K562 (cell line): ENCODE measurements around the gene FHIT. TPM values are rescaled to one million over a fixed set of nuclear protein-coding genes. Genes with fewer than 3 reads are reported as not detected.

ENCODE experiments used
- ATAC-seq: fragments of 200-7000 bp; cut with Tn5 transposase; 3 replicates; pipeline ENCODE4 v1.9.1; 2020; ENCODE audit warnings: moderate library complexity
- BruUV-seq: library from RNA; stranded (reverse); fragments of 400-500 nt; replicated peaks from 2 replicates; lab custom pipeline; 2021; lab: Mats Ljungman, UMichigan
- CTCF ChIA-PET: fragments of 300-600 bp; formaldehyde crosslinking; extraction: SDS; loops from one replicate; lab custom pipeline; 2021; ENCODE audit warnings: low intra/inter-chr PET ratio; lab: Yijun Ruan, JAX
- POLR2A ChIA-PET: fragments of 300-600, 350-650 bp; sonication (Branson Sonifier 250); formaldehyde crosslinking; extraction: SDS; loops from one replicate; lab custom pipeline; 2021; ENCODE audit warnings: antibody characterized with exemption, inconsistent platforms; lab: Yijun Ruan, JAX
- DNase-seq, 4 experiments: peaks; one replicate each; pipeline versions ENCODE4 v3.0.0 to v3.0.0-alpha.2; 2011 to 2018; ENCODE audit warnings: low spot score in 3 of 4, mixed read lengths in 3 of 4; ENCODE audit errors: extremely low read depth in 1 of 4
- FAIRE-seq: peaks from 2 replicates; lab custom pipeline; 2011; peaks lifted over from hg19 to GRCh38; lab: Jason Lieb, UNC
- H2AFZ ChIP-seq: 2 replicates; pipeline ENCODE4 v1.6.0; 2011; ENCODE audit warnings: low read depth, low read length, control low read depth, inconsistent platforms
- H3K27ac ChIP-seq: fragments of 200-600 bp; 3 replicates; pipeline ENCODE4 v1.8.0; 2011; ENCODE audit warnings: low read depth, mild to moderate bottlenecking, control low read depth, inconsistent platforms, low read length, moderate library complexity, mixed read lengths; ENCODE audit errors: extremely low read depth
- H3K27me3 ChIP-seq, 2 experiments: fragments of 300-600 bp in 1 of 2; 2 replicates in 1 of 2; 3 replicates in 1 of 2; pipeline versions ENCODE4 v1.6.0 to v1.8.0; 2011; ENCODE audit warnings: inconsistent platforms in 2 of 2, low read length in 2 of 2, mild to moderate bottlenecking in 1 of 2, mixed read lengths in 1 of 2, moderate library complexity in 1 of 2; ENCODE audit not compliant: control insufficient read depth in 2 of 2, insufficient read depth in 2 of 2
- H3K36me3 ChIP-seq: fragments of 300-600 bp; 3 replicates; pipeline ENCODE4 v1.8.0; 2011; ENCODE audit warnings: mild to moderate bottlenecking, low read length, inconsistent platforms; ENCODE audit not compliant: control insufficient read depth, insufficient read depth
- H3K4me1 ChIP-seq, 2 experiments: fragments of 200-600 bp in 1 of 2; replicated peaks in 1 of 2; 2 replicates in 1 of 2; 3 replicates in 1 of 2; pipeline versions ENCODE4 v1.5.1 to v1.8.0; 2011; ENCODE audit warnings: inconsistent platforms in 2 of 2, low read length in 2 of 2, mild to moderate bottlenecking in 1 of 2, mixed read lengths in 1 of 2, moderate library complexity in 1 of 2; ENCODE audit not compliant: control insufficient read depth in 2 of 2, insufficient read depth in 2 of 2
- H3K4me2 ChIP-seq: 2 replicates; pipeline ENCODE4 v1.6.1; 2011; ENCODE audit warnings: low read length, control low read depth, inconsistent platforms, mixed read lengths; ENCODE audit not compliant: insufficient read depth
- H3K4me3 ChIP-seq: fragments of 200-600 bp; sonication (generic), shearing (Covaris generic); 2 replicates; pipeline ENCODE4 v1.5.1; 2016; ENCODE audit warnings: control low read depth, inconsistent platforms
- H3K79me2 ChIP-seq: fragments of 200-600 bp; 3 replicates; pipeline ENCODE4 v1.8.0; 2011; ENCODE audit warnings: low read length, inconsistent platforms; ENCODE audit not compliant: control insufficient read depth, insufficient read depth
- H3K9ac ChIP-seq, 2 experiments: 2 replicates each; pipeline versions ENCODE4 v1.6.0 to v1.6.1; 2011; ENCODE audit warnings: low read depth in 2 of 2, low read length in 2 of 2, control low read depth in 1 of 2, inconsistent platforms in 1 of 2, mild to moderate bottlenecking in 1 of 2, mixed read lengths in 1 of 2; ENCODE audit not compliant: insufficient read depth in 1 of 2
- H3K9me1 ChIP-seq: one replicate; pipeline ENCODE4 v1.6.0; 2011; ENCODE audit warnings: inconsistent platforms, mild to moderate bottlenecking, low read length, moderate library complexity; ENCODE audit not compliant: control insufficient read depth, insufficient read depth
- H3K9me3 ChIP-seq: replicated peaks from 2 replicates; pipeline ENCODE4 v1.5.1; 2011; ENCODE audit warnings: low read depth, low read length, inconsistent platforms; ENCODE audit not compliant: control insufficient read depth, insufficient read depth
- H4K20me1 ChIP-seq: replicated peaks from 2 replicates; pipeline ENCODE4 v1.6.1; 2011; ENCODE audit warnings: low read length, inconsistent platforms, mixed read lengths; ENCODE audit not compliant: control insufficient read depth, insufficient read depth
- BHLHE40 ChIP-seq: IDR thresholded peaks from 2 replicates; pipeline ENCODE4 v1.6.1; 2011; ENCODE audit warnings: low read length, improper control_type of control experiment
- EP400 ChIP-seq: fragments of 450-650 bp; IDR thresholded peaks from 2 replicates; pipeline ENCODE4 v1.6.1; 2017; ENCODE audit warnings: antibody characterized with exemption, mild to moderate bottlenecking, moderate library complexity
- HOXB6 ChIP-seq: fragments of 250-450 bp; sonication (Bioruptor Pico); IDR thresholded peaks from 2 replicates; pipeline ENCODE4 v1.5.1; 2022; ENCODE audit warnings: mild to moderate bottlenecking, borderline replicate concordance
- KDM1A ChIP-seq, 2 experiments: fragments of 450-650 bp; IDR thresholded peaks; 2 replicates each; pipeline ENCODE4 v1.6.1; 2016; ENCODE audit warnings: mild to moderate bottlenecking in 2 of 2
- KDM4B ChIP-seq, 2 experiments: fragments of 450-650 bp in 1 of 2; sonication (generic) in 1 of 2; IDR thresholded peaks; 2 replicates each; pipeline ENCODE4 v1.6.1; 2016 to 2017; ENCODE audit warnings: borderline replicate concordance in 2 of 2, antibody characterized with exemption in 1 of 2, low read depth in 1 of 2, mild to moderate bottlenecking in 1 of 2
- MEF2A ChIP-seq: IDR thresholded peaks from 2 replicates; pipeline ENCODE4 v1.6.1; 2011; ENCODE audit warnings: low read depth, mild to moderate bottlenecking, low read length, moderate library complexity; ENCODE audit not compliant: control insufficient read depth
- NCOA2 ChIP-seq, 2 experiments: fragments of 450-650 bp; IDR thresholded peaks; 2 replicates each; pipeline ENCODE4 v1.6.1; 2018; ENCODE audit warnings: mild to moderate bottlenecking in 2 of 2, moderate library complexity in 1 of 2; ENCODE audit not compliant: partially characterized antibody in 2 of 2
- PTBP1 ChIP-seq: fragments of 200-400 bp; formaldehyde crosslinking; IDR thresholded peaks from 2 replicates; pipeline ENCODE4 v1.6.1; 2017; ENCODE audit warnings: low read depth, low read length
- RCOR1 ChIP-seq, 2 experiments: IDR thresholded peaks; 2 replicates each; pipeline ENCODE4 v1.6.1; 2012; ENCODE audit warnings: low read depth in 2 of 2, low read length in 2 of 2, borderline replicate concordance in 1 of 2, improper control_type of control experiment in 1 of 2
- SMARCA4 ChIP-seq: fragments of 450-650 bp; IDR thresholded peaks from 2 replicates; pipeline ENCODE4 v1.6.1; 2016
- SMARCC2 ChIP-seq: fragments of 450-650 bp; IDR thresholded peaks from 2 replicates; pipeline ENCODE4 v1.6.1; 2017; ENCODE audit warnings: antibody characterized with exemption, moderate library complexity, mild to moderate bottlenecking, low read depth
- SMARCE1 ChIP-seq: fragments of 450-650 bp; IDR thresholded peaks from 2 replicates; pipeline ENCODE4 v1.7.1; 2016; ENCODE audit warnings: mild to moderate bottlenecking
- SRSF1 ChIP-seq: fragments of 200-400 bp; formaldehyde crosslinking; IDR thresholded peaks from 2 replicates; pipeline ENCODE4 v1.6.1; 2017; ENCODE audit warnings: mild to moderate bottlenecking, low read depth, low read length, moderate library complexity
- TAL1 ChIP-seq: fragments of 450-650 bp; IDR thresholded peaks from 2 replicates; pipeline ENCODE4 v1.6.1; 2016; ENCODE audit warnings: mild to moderate bottlenecking
- TBL1XR1 ChIP-seq, 2 experiments: IDR thresholded peaks; 2 replicates each; pipeline ENCODE4 v1.6.1; 2012; ENCODE audit warnings: improper control_type of control experiment in 2 of 2, low read length in 2 of 2, mild to moderate bottlenecking in 1 of 2
- TEAD1 ChIP-seq, 2 experiments: fragments of 450-650 bp in 1 of 2; sonication (generic) in 1 of 2; formaldehyde crosslinking; IDR thresholded peaks; 2 replicates each; pipeline versions ENCODE4 v1.4.0 to v1.8.0; 2020 to 2022; ENCODE audit warnings: mild to moderate bottlenecking in 2 of 2, missing genetic modification reagents in 1 of 2
- WGBS: fragments of 100-300 bp; shearing (Covaris generic); methylation state at CpG from one replicate; pipeline ENCODE4 v1.1.6; 2016; ENCODE audit warnings: low coverage, mixed read lengths; ENCODE audit not compliant: insufficient coverage; ENCODE audit errors: missing lambda C conversion rate; 5-methylcytosine and 5-hydroxymethylcytosine counted together
- in situ Hi-C: fragments of 300-500 bp; cut with MboI; formaldehyde crosslinking; loops from 4 replicates; pipeline ENCODE4 v1.15.0; 2018; ENCODE audit warnings: inconsistent platforms, mixed read lengths
- intact Hi-C: fragments of 100-400 bp; cut with micrococcal nuclease; formaldehyde crosslinking; loops from 2 replicates; pipeline ENCODE4 v1.14.2; 2022
- polyA plus RNA-seq, 8 experiments: library from polyadenylated mRNA; depleted of rRNA in 4 of 8; stranded (reverse) in 5 of 8; unstranded in 3 of 8; fragments of >200 nt; fragmentation: Nextera tagmentation in 2 of 8; fragmentation: Illumina TruSeq in 1 of 8; extraction: Ambion mirVana in 2 of 8; extraction: Trizol in 1 of 8; gene quantifications; 2 replicates each; pipeline versions ENCODE4 v1.2.1 to v1.2.3, GENCODE V29; 2011 to 2014; ENCODE audit warnings: inconsistent platforms in 1 of 8, missing spikeins in 1 of 8
- total RNA-seq, 7 experiments: library from RNA; depleted of rRNA in 6 of 7; stranded (reverse); fragments of >200 nt in 6 of 7; fragmentation: Illumina TruSeq in 2 of 7; extraction: Trizol in 2 of 7; gene quantifications; 2 replicates each; pipeline versions ENCODE4 v1.2.1 to v1.2.3, GENCODE V29; 2011 to 2021; ENCODE audit warnings: low replicate concordance in 1 of 7
- TF ChIP-seq, protein P1 (sequence below): fragments of 450-650 bp; IDR thresholded peaks from 2 replicates; pipeline ENCODE4 v1.6.1; 2016
- TF ChIP-seq, protein P2 (sequence below), 2 experiments: fragments of 150-350 bp in 1 of 2; IDR thresholded peaks; 2 replicates each; pipeline ENCODE4 v1.6.1; 2012 to 2016; ENCODE audit warnings: low read depth in 2 of 2, low read length in 2 of 2, mild to moderate bottlenecking in 1 of 2, moderate library complexity in 1 of 2

Gene FHIT
- total and polyA plus RNA-seq, 9 of the 15 experiments (the other 6 are each of a cell fraction or from before 2014, with no cell fraction given) = 1.7 to 9.1 (median 4.3) TPM

DNA sequence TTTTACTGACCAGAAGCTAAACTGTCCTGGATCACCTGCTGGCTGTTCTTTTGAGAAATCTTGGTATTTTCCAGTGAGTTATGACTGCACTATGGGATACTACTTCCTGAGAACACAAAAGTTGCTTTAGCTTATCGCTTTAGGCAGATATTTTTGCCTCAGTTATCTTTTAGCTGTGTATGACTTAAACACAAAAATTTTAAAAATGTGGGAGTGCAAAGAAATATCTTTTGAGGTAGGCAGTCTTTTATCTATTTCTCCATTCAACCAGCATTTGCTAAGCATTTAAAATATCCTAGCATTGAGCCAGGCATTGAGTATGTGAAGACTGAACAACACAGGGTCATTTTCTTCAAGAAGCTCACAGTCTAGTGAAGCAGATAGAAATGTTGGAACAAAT lies 981.9 kb downstream of the FHIT start:
- FAIRE-seq = peak; percentile 73
- CTCF ChIA-PET = no interaction called here
- intact Hi-C loops = no loop called here
- TF ChIP-seq, protein P1, sequence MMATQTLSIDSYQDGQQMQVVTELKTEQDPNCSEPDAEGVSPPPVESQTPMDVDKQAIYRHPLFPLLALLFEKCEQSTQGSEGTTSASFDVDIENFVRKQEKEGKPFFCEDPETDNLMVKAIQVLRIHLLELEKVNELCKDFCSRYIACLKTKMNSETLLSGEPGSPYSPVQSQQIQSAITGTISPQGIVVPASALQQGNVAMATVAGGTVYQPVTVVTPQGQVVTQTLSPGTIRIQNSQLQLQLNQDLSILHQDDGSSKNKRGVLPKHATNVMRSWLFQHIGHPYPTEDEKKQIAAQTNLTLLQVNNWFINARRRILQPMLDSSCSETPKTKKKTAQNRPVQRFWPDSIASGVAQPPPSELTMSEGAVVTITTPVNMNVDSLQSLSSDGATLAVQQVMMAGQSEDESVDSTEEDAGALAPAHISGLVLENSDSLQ = no peak
- TF ChIP-seq SMARCA4 = peak; percentile 94
- no peak for TF ChIP-seq KDM4B (IDR thresholded peaks at IDR 0.05; ENCODE audit: borderline replicate concordance in 2 of 2, low read depth in 1 of 2)
- TF ChIP-seq EP400 = peak; percentile 35; the same call in 1 of the 2 replicates
- TF ChIP-seq TEAD1 (CRISPR knock-in tag; IDR thresholded peaks at IDR 0.05) = peak in 1 of 2 experiments; percentile 55; a peak in 1 of 4 replicates
- TF ChIP-seq PTBP1 = no peak
- TF ChIP-seq TAL1 = peak; percentile 90
- peak; percentile 87 for TF ChIP-seq SMARCE1
- no peak for TF ChIP-seq SRSF1
- TF ChIP-seq, protein P2, sequence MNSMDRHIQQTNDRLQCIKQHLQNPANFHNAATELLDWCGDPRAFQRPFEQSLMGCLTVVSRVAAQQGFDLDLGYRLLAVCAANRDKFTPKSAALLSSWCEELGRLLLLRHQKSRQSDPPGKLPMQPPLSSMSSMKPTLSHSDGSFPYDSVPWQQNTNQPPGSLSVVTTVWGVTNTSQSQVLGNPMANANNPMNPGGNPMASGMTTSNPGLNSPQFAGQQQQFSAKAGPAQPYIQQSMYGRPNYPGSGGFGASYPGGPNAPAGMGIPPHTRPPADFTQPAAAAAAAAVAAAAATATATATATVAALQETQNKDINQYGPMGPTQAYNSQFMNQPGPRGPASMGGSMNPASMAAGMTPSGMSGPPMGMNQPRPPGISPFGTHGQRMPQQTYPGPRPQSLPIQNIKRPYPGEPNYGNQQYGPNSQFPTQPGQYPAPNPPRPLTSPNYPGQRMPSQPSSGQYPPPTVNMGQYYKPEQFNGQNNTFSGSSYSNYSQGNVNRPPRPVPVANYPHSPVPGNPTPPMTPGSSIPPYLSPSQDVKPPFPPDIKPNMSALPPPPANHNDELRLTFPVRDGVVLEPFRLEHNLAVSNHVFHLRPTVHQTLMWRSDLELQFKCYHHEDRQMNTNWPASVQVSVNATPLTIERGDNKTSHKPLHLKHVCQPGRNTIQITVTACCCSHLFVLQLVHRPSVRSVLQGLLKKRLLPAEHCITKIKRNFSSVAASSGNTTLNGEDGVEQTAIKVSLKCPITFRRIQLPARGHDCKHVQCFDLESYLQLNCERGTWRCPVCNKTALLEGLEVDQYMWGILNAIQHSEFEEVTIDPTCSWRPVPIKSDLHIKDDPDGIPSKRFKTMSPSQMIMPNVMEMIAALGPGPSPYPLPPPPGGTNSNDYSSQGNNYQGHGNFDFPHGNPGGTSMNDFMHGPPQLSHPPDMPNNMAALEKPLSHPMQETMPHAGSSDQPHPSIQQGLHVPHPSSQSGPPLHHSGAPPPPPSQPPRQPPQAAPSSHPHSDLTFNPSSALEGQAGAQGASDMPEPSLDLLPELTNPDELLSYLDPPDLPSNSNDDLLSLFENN (IDR thresholded peaks at IDR 0.05; ENCODE audit: low read depth in 2 of 2, low read length in 2 of 2) = no peak
- TF ChIP-seq TBL1XR1 (IDR thresholded peaks at IDR 0.05; ENCODE audit: low read length in 2 of 2) = peak in 1 of 2 experiments; percentile 84; a peak in 2 of 4 replicates
- TF ChIP-seq HOXB6 (CRISPR knock-in tag) = no peak
- TF ChIP-seq MEF2A = 0 out of 2 replicates have a peak, but pooled peaks have one; percentile 15
- peak in 1 of 2 experiments; percentile 66; a peak in 2 of 4 replicates for TF ChIP-seq RCOR1 (IDR thresholded peaks at IDR 0.05; ENCODE audit: borderline replicate concordance in 1 of 2, low read depth in 2 of 2, low read length in 2 of 2)
- no peak for TF ChIP-seq BHLHE40
- TF ChIP-seq KDM1A (IDR thresholded peaks at IDR 0.05) = peak; percentile 54 to 68
- TF ChIP-seq SMARCC2 = peak; percentile 73; the same call in 1 of the 2 replicates
- TF ChIP-seq NCOA2 (IDR thresholded peaks at IDR 0.05; ENCODE audit: partially characterized antibody in 2 of 2) = peak; percentile 13 to 42

More for the DNA sequence above, 981.9 kb downstream of the FHIT start:
- in situ Hi-C loops = no loop called here
- Histone ChIP-seq H3K4me3 (no peak overlapping the region), H3K79me2 (peaks cover 36% of the 10 kb centered on the region), H4K20me1 (no peaks in the 10 kb centered on the region), H3K9ac (peak overlapping the region in 1 of 2 experiments; percentile 55; a peak in 2 of 4 replicates), H3K27me3 (no peaks in the 10 kb centered on the region), H2AFZ (peak overlapping the region; percentile 34), H3K9me1 (no peaks in the 10 kb centered on the region), H3K36me3 (peaks cover 5% of the 10 kb centered on the region; the same call in 1 of the 3 replicates), H3K4me2 (peak overlapping the region; percentile 60; the same call in 1 of the 2 replicates), H3K9me3 (peaks cover 6% of the 10 kb centered on the region), H3K4me1 (peaks cover 0 to 45% of the 10 kb centered on the region in 2 experiments; a peak in 3 of 5 replicates), H3K27ac (peak overlapping the region; percentile 79)
- ATAC-seq (peak; percentile 73), DNase-seq (peak; percentile 15 to 74 (median 33))
- 0% methylated on average over 1 of the region's 1 CpG for WGBS
- no TSS peak for BruUV-seq
- POLR2A ChIA-PET = interaction anchor here (1.1 to 1.7 kb wide), 3 partner anchors 11 to 18 kb away, joined by 3 to 7 read pairs (median 4); no protein-coding TSS in a partner anchor
